Left lung (tissue), 10 donors: ENCODE results near the gene GOLGB1. TPM values are rescaled to one million over a fixed set of nuclear protein-coding genes. Genes with fewer than 3 reads are reported as not detected.
"Not testable (repeated sequence)": the region's sequence is repeated elsewhere in the genome, so short reads cannot be mapped to it uniquely, and the experiment has no call there.

ENCODE experiments used
- ATAC-seq: fragments of 200-7000 bp; cut with Tn5 transposase; one replicate; pipeline ENCODE4 v1.9.1; 2020; ENCODE audit warnings: moderate library complexity
- DNase-seq, 4 donors: peaks; one replicate each; pipeline ENCODE4 v3.0.0-alpha.2; 2013 to 2020
- H3K27ac ChIP-seq, 2 donors: fragments of 200-600 bp; sonication (generic) in 1 of 2; one replicate each; pipeline versions ENCODE4 v1.5.0 to v1.8.0; 2020 to 2021
- H3K27me3 ChIP-seq, 2 donors: fragments of 200-600 bp; sonication (generic) in 1 of 2; one replicate each; pipeline versions ENCODE4 v1.5.0 to v1.8.0; 2020 to 2021
- H3K36me3 ChIP-seq, 2 donors: fragments of 200-600 bp; sonication (generic) in 1 of 2; one replicate each; pipeline versions ENCODE4 v1.5.0 to v1.8.0; 2020 to 2021
- H3K4me1 ChIP-seq, 2 donors: fragments of 200-600 bp; one replicate each; pipeline ENCODE4 v1.8.0; 2021
- H3K4me3 ChIP-seq, 2 donors: fragments of 200-600 bp; sonication (generic) in 1 of 2; one replicate each; pipeline versions ENCODE4 v1.5.0 to v1.8.0; 2020 to 2021; ENCODE audit warnings: mild to moderate bottlenecking in 1 of 2
- H3K9me3 ChIP-seq, 2 donors: fragments of 200-600 bp; sonication (generic) in 1 of 2; one replicate each; pipeline versions ENCODE4 v1.5.0 to v1.8.0; 2020 to 2021
- intact Hi-C, 2 donors: fragments of 100-400 bp; cut with DNase I; formaldehyde crosslinking; loops; one replicate each; pipeline versions ENCODE4 v1.11.2 to v1.14.2; 2022
- polyA plus RNA-seq, 6 donors: library from polyadenylated mRNA; unstranded; fragments of 120-200 nt; gene quantifications; one replicate each; pipeline ENCODE4 v1.2.1, GENCODE V29; 2013; ENCODE audit not compliant: insufficient read length in 6 of 6
- total RNA-seq, 2 donors: library from RNA; stranded (reverse); fragmentation: NEBNext Ultra II Directional; extraction: Animal tissue kit (Norgen Biotek cat#: 25700); gene quantifications; one replicate each; pipeline ENCODE4 v1.2.1, GENCODE V29; 2021
- TF ChIP-seq, protein P1 (sequence below), 2 donors: fragments of 200-600 bp; sonication (generic) in 1 of 2; IDR thresholded peaks; one replicate each; pipeline versions ENCODE4 v1.5.0 to v1.8.0; 2021; ENCODE audit warnings: antibody characterized with exemption in 2 of 2
- donor health status: DM: no; HTN: yes; CAD: no.
- donor health status: DM: no; HTN: no; CAD: no.

Gene GOLGB1
- total and polyA plus RNA-seq, 8 donors = 45.9 to 75.7 (median 71.0) TPM

- Histone ChIP-seq H3K4me3 (no peak overlapping the region), H3K27me3 (no peaks in the 10 kb centered on the region), H3K36me3 (peaks cover 0 to 89% of the 10 kb centered on the region in 2 donors), H3K4me1 (no peaks in the 10 kb centered on the region), H3K9me3 (no peaks in the 10 kb centered on the region), H3K27ac (no peak overlapping the region)
- ATAC-seq (no peak), DNase-seq (no peak)
- TF ChIP-seq, protein P1, sequence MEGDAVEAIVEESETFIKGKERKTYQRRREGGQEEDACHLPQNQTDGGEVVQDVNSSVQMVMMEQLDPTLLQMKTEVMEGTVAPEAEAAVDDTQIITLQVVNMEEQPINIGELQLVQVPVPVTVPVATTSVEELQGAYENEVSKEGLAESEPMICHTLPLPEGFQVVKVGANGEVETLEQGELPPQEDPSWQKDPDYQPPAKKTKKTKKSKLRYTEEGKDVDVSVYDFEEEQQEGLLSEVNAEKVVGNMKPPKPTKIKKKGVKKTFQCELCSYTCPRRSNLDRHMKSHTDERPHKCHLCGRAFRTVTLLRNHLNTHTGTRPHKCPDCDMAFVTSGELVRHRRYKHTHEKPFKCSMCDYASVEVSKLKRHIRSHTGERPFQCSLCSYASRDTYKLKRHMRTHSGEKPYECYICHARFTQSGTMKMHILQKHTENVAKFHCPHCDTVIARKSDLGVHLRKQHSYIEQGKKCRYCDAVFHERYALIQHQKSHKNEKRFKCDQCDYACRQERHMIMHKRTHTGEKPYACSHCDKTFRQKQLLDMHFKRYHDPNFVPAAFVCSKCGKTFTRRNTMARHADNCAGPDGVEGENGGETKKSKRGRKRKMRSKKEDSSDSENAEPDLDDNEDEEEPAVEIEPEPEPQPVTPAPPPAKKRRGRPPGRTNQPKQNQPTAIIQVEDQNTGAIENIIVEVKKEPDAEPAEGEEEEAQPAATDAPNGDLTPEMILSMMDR (IDR thresholded peaks at IDR 0.05) = no peak
- intact Hi-C loops = no loop called here
Observed at GRCh38 chr3:121786485-121786884, 36.9 kb upstream of the GOLGB1 start.

DNA sequence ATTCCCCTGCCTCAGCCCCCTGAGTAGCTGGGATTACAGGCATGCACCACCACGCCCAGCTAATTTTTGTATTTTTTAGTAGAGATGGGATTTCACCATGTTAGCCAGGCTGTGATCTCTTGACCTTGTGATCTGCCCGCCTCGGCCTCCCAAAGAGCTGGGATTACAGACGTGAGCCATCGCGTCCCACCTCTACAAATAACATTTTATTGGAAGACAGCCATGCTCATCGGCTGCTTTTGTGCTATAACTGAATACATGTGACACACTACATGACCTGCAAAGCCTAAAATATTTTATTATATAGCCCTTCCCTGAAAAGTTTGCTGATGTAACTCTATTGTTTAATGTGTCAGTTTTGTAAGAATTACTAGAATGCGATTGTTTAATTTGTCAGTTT lies 33.2 kb upstream of the GOLGB1 start:
- H3K4me3 ChIP-seq, ATAC-seq: not testable (repeated sequence)

DNA sequence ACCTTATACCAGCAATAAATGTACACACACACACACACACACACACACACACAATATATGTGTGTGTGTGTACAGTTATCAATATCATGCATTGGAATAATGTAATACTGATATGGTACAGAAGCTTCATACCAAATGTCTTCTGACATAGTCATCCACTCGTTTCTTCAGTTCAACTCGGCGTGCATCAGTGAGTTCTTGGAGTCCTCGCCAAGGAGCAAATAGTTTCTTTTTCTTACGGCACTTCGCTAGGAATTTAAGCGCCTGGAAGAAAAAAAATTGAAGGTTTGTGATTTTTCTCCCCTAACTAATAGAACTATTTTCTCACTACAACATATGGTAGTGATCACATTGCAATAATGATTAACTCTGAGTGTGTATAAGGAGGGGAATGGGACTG lies 32.1 kb upstream of the GOLGB1 start:
- Histone ChIP-seq H3K27me3 (no peaks in the 10 kb centered on the region), H3K4me3 (no peak overlapping the region), H3K4me1 (no peaks in the 10 kb centered on the region), H3K36me3 (peaks cover 0 to 93% of the 10 kb centered on the region in 2 donors), H3K27ac (no peak overlapping the region), H3K9me3 (no peaks in the 10 kb centered on the region)
- no peak for ATAC-seq
- no peak for DNase-seq
- TF ChIP-seq, protein P1 (IDR thresholded peaks at IDR 0.05) = no peak
- intact Hi-C loops = no loop called here

More for the DNA sequence above, 33.2 kb upstream of the GOLGB1 start:
- peak in 2 of 4 donors; percentile 8 to 13 for DNase-seq
- H3K36me3 ChIP-seq = peaks cover 0 to 93% of the 10 kb centered on the region in 2 donors
- H3K9me3 ChIP-seq, H3K27me3 ChIP-seq, intact Hi-C loops, H3K4me1 ChIP-seq, H3K27ac ChIP-seq: not testable (repeated sequence)

DNA sequence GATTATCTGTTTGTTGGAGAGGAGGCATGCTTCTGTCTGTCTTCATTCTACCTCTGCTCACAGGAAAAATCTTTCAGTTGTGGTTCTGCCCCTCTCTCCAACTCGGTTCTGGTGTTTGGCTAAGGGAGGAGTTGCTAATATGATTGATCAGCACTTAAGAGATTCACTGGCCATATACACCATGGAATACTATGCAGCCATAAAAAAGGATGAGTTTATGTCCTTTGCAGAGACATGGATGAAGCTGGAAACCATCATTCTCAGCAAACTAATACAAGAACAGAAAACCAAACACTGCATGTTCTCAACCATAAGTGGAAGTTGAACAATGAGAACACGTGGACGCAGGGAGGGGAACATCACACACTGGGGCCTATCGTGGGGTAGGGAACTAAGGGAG lies 25.6 kb upstream of the GOLGB1 start:
- H3K36me3 ChIP-seq = peaks cover 0 to 95% of the 10 kb centered on the region in 2 donors
- H3K4me3 ChIP-seq, intact Hi-C loops, H3K9me3 ChIP-seq, DNase-seq, ATAC-seq, H3K4me1 ChIP-seq, H3K27me3 ChIP-seq, H3K27ac ChIP-seq: not testable (repeated sequence)

GRCh38 chr3:121769246-121769645 lies 19.7 kb upstream of the GOLGB1 start:
- H3K9me3 ChIP-seq = no peaks in the 10 kb centered on the region
- H3K4me1 ChIP-seq = no peaks in the 10 kb centered on the region
- ATAC-seq (no peak), DNase-seq (no peak)
- peaks cover 0 to 56% of the 10 kb centered on the region in 2 donors for H3K36me3 ChIP-seq
- H3K27ac ChIP-seq = no peak overlapping the region
- intact Hi-C loops = no loop called here
- TF ChIP-seq, protein P1 (IDR thresholded peaks at IDR 0.05) = no peak
- H3K4me3 ChIP-seq = no peak overlapping the region
- no peaks in the 10 kb centered on the region for H3K27me3 ChIP-seq

GRCh38 chr3:121768452-121768851 lies 18.9 kb upstream of the GOLGB1 start:
- H3K27me3 ChIP-seq = no peaks in the 10 kb centered on the region
- H3K27ac ChIP-seq = no peak overlapping the region
- H3K4me3 ChIP-seq = no peak overlapping the region
- TF ChIP-seq, protein P1 (IDR thresholded peaks at IDR 0.05) = no peak
- no peaks in the 10 kb centered on the region for H3K9me3 ChIP-seq
- H3K4me1 ChIP-seq = no peaks in the 10 kb centered on the region
- intact Hi-C loops = no loop called here
- no peak for DNase-seq
- H3K36me3 ChIP-seq = peaks cover 0 to 49% of the 10 kb centered on the region in 2 donors
- no peak for ATAC-seq
